Psoas muscle (tissue), 8 donors: ENCODE measurements around the gene PI4K2A. TPM values are rescaled to one million over a fixed set of nuclear protein-coding genes. Genes with fewer than 3 reads are reported as not detected.

Source experiments
- ATAC-seq, 4 donors: fragments of 200-7000 bp; cut with Tn5 transposase; one replicate each; pipeline ENCODE4 v1.9.1; 2020; ENCODE audit warnings: moderate library complexity in 3 of 4, mild to moderate bottlenecking in 2 of 4
- DNase-seq, 2 donors: peaks; one replicate each; pipeline ENCODE4 v3.0.0-alpha.2; 2020
- H3K27ac ChIP-seq: fragments of 200-600 bp; one replicate; pipeline ENCODE4 v1.8.0; 2022
- H3K27me3 ChIP-seq, 3 donors: fragments of 200-600 bp in 1 of 3; one replicate each; pipeline versions ENCODE4 v1.6.1 to v1.8.0; 2013 to 2022; ENCODE audit warnings: low read length in 2 of 3, mild to moderate bottlenecking in 2 of 3, moderate library complexity in 1 of 3; ENCODE audit not compliant: insufficient read depth in 3 of 3
- H3K36me3 ChIP-seq, 2 donors: fragments of 200-600 bp in 1 of 2; one replicate each; pipeline versions ENCODE4 v1.6.1 to v1.8.0; 2013 to 2022; ENCODE audit warnings: low read depth in 1 of 2, mild to moderate bottlenecking in 1 of 2, moderate library complexity in 1 of 2; ENCODE audit not compliant: insufficient read depth in 1 of 2
- H3K4me1 ChIP-seq: fragments of 200-600 bp; one replicate; pipeline ENCODE4 v1.8.0; 2022
- H3K4me3 ChIP-seq: fragments of 200-600 bp; one replicate; pipeline ENCODE4 v1.8.0; 2022; ENCODE audit warnings: mild to moderate bottlenecking
- H3K9me3 ChIP-seq: fragments of 200-600 bp; one replicate; pipeline ENCODE4 v1.8.0; 2022
- WGBS, 3 donors: extraction: QIAGEN DNeasy Blood & Tissue Kit; methylation state at CpG; one replicate each; pipeline versions ENCODE4 v1.1.6 to v1.1.7; 2013; 5-methylcytosine and 5-hydroxymethylcytosine counted together
- intact Hi-C, 2 donors: fragments of 100-400 bp; cut with DNase I; formaldehyde crosslinking; loops; one replicate each; pipeline versions ENCODE4 v1.11.0 to v1.14.2; 2022
- polyA plus RNA-seq, 3 donors: library from polyadenylated mRNA; stranded (reverse); fragments of 200-250 nt; gene quantifications; one replicate each; pipeline ENCODE4 v1.2.3, GENCODE V29; 2013
- total RNA-seq, 4 donors: library from RNA; stranded (reverse); fragmentation: NEBNext Ultra II Directional in 2 of 4; extraction: Animal tissue kit (Norgen Biotek cat#: 25700) in 2 of 4; gene quantifications; one replicate each; pipeline versions ENCODE4 v1.2.1 to v1.2.4, GENCODE V29; 2021 to 2023
- TF ChIP-seq, protein P1 (sequence below): fragments of 200-600 bp; IDR thresholded peaks from one replicate; pipeline ENCODE4 v1.8.0; 2022; ENCODE audit warnings: antibody characterized with exemption
- donor health status: healthy with polysubstance abuse.
- donor health status: DM: no; HTN: no; CAD: no; lungs with moderate emphysema.
- donor health status: Bipolar disorder and iron deficiency.
- donor health status: healthy.
- donor health status: DM: yes; HTN: yes; CAD: no.
- donor health status: DM: no; HTN: no; CAD: no.
- donor health status: DM: no; HTN: no; CAD: no.
- donor health status: DM: yes; HTN: yes; CAD: no.

The PI4K2A gene
- total and polyA plus RNA-seq, 7 donors: 8.9 to 22.9 (median 11.9) TPM

DNA sequence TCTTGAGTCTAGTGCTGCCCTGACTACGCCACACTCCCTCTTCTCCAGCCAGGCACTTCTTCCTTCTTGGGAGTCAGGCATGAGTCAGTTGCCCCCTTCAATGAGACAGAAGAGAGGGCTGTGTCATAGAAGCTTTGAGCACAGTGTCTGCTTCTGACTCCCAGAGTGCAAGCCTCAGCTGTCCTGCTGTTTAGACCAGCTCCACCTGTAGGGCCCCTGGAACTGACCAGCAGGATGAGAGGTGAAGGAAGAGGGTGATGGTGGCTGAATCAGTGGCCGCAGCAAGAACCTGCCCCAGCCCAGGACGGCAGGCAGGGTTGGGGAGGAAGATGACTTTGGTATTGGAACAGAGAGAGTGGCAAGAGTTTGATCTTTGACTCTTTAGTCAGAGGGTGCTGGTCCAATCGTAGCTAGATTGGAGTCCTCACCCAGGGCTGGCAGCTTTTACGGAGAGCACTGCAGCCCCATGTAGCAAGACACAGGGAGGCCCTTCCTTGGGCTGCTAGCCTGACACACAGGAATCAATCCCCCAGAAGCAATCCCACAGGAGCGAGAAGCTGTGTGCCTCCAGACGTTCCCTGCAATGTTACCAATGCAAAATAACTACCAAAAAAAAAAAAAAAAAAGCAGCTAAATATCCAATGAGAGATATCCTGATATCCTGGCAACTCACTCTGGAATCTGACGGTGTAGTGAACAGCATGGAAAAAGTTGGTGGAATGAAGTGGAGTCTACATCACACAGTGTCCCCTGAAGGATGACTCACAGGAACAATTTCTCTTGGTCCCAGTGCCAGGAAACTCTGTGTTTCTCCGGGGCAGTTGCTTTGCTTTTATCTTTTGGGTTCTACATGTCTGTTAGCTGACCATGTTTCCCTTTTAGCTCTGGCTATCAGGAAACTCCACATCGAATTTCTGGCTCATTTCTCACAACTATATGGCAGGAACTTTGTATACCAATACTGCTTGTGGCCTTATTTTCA lies 44.1 kb upstream of the PI4K2A start:
- H3K36me3 ChIP-seq: no peaks in the 10 kb centered on the region
- H3K4me3 ChIP-seq: no peak overlapping the region
- H3K9me3 ChIP-seq: no peaks in the 10 kb centered on the region
- DNase-seq: peak; percentile 63 to 81
- peak overlapping the region; percentile 91 for H3K27ac ChIP-seq
- TF ChIP-seq, protein P1, sequence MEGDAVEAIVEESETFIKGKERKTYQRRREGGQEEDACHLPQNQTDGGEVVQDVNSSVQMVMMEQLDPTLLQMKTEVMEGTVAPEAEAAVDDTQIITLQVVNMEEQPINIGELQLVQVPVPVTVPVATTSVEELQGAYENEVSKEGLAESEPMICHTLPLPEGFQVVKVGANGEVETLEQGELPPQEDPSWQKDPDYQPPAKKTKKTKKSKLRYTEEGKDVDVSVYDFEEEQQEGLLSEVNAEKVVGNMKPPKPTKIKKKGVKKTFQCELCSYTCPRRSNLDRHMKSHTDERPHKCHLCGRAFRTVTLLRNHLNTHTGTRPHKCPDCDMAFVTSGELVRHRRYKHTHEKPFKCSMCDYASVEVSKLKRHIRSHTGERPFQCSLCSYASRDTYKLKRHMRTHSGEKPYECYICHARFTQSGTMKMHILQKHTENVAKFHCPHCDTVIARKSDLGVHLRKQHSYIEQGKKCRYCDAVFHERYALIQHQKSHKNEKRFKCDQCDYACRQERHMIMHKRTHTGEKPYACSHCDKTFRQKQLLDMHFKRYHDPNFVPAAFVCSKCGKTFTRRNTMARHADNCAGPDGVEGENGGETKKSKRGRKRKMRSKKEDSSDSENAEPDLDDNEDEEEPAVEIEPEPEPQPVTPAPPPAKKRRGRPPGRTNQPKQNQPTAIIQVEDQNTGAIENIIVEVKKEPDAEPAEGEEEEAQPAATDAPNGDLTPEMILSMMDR: no peak
- intact Hi-C loops: loop anchor here in 1 of 2 donors (1.0 kb wide), 1 partner anchor 22 kb away; no protein-coding TSS in a partner anchor
- no peaks in the 10 kb centered on the region for H3K27me3 ChIP-seq
- peak; percentile 78 to 86 (median 84) for ATAC-seq
- H3K4me1 ChIP-seq: peaks cover 63% of the 10 kb centered on the region
- WGBS, 3 donors: 26 to 35% (median 29%) methylated on average over 10 of the region's 10 CpGs

DNA sequence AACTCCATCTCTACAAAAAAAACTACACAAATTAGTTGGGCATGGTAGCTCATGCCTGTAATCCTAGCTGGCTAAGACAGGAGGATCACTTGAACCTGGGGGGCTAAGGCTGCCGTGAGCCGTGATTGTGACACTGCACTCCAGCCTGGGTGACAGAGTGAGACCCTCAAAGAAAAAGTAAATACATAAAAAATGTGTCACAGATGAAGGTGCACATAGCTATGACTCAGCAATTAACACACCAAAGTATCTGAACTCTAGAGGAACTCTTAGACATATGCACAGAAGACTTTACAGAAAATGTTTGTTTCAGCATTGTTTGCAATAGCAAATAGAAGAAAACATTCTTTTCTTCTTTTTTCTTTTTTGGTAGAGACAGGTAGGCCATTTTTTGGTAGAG lies 42.7 kb upstream of the PI4K2A start:
- H3K27me3 ChIP-seq: no peaks in the 10 kb centered on the region
- no peak for ATAC-seq
- WGBS, 3 donors: 58 to 84% (median 61%) methylated on average over 2 of the region's 2 CpGs
- peak overlapping the region; percentile 91 for H3K27ac ChIP-seq
- TF ChIP-seq, protein P1: no peak
- H3K4me3 ChIP-seq: no peak overlapping the region
- no peak for DNase-seq
- H3K4me1 ChIP-seq: peaks cover 77% of the 10 kb centered on the region
- no peaks in the 10 kb centered on the region for H3K36me3 ChIP-seq
- no peaks in the 10 kb centered on the region for H3K9me3 ChIP-seq
- intact Hi-C loops: no loop called here

DNA sequence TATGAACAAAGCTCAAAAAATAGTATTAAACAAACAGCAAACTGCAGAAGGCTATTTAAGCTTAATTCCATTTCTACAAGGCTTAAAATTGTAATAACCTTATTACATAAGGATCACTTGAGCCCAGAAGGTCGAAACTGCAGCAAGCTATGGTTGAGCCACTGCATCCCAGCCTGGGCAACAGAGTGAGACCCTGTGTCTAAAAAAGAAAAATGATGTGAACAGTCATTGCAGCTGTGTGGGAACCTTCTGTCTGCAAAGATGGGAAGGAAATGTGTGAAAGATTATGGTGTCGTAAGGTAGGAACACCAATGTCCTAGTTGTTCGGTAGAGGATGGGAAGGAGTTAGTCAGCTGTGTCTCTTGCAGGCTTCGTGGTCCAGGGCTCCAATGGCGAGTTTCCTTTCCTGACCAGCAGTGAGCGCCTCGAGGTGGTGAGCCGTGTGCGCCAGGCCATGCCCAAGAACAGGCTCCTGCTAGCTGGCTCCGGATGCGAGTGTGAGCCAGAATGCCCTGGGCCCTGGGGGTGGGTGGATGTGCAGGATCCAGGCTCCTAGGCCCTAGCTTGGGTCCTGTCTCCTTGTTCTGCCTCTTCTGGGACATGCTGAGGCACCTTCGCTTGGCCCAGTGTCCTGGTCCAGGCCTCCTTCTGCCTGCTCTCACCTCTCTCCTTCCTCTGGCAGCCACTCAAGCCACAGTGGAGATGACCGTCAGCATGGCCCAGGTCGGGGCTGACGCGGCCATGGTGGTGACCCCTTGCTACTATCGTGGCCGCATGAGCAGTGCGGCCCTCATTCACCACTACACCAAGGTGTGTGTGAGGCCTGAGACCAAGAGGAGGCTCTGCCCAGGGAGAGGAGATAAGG lies 41.8 kb upstream of the PI4K2A start:
- peaks cover 80% of the 10 kb centered on the region for H3K4me1 ChIP-seq

DNA sequence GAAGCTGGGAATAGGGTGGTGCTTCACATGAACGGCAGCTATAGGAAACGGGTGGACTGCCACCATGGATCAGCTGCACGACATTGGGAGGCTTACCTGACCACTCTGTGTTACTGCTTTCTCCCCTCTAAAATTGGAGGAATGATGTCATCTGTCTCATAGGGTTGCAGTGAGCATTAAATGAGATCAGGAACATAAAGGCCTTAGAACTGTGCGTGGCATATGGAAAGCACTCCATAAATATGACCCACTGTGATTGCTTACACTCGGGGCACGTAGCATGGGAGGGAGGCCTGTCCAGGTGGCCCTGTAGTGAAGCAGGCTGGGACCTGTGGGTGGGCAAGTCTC lies 41.2 kb upstream of the PI4K2A start:
- ATAC-seq (no peak), DNase-seq (no peak)
- H3K9me3 ChIP-seq: no peaks in the 10 kb centered on the region
- H3K27ac ChIP-seq: peak overlapping the region; percentile 80
- no peaks in the 10 kb centered on the region for H3K36me3 ChIP-seq
- peaks cover 80% of the 10 kb centered on the region for H3K4me1 ChIP-seq
- H3K27me3 ChIP-seq: no peaks in the 10 kb centered on the region
- H3K4me3 ChIP-seq: no peak overlapping the region
- 77 to 87% (median 80%) methylated on average over 6 of the region's 6 CpGs for WGBS, 3 donors
- intact Hi-C loops: no loop called here
- TF ChIP-seq, protein P1: no peak

More for the DNA sequence above, 41.8 kb upstream of the PI4K2A start:
- 93 to 96% (median 93%) methylated on average over 19 of the region's 19 CpGs for WGBS, 3 donors
- Histone ChIP-seq H3K27me3 (no peaks in the 10 kb centered on the region), H3K4me3 (no peak overlapping the region), H3K27ac (peak overlapping the region; percentile 80), H3K9me3 (no peaks in the 10 kb centered on the region), H3K36me3 (no peaks in the 10 kb centered on the region)
- intact Hi-C loops: no loop called here
- TF ChIP-seq, protein P1: no peak
- ATAC-seq: no peak
- peak in 1 of 2 donors; percentile 40 for DNase-seq
